ENCODE results near the gene SYNGR3.

GRCh38 chr16:1941162-1942046, 48.4 kb upstream of the SYNGR3 start:
- TF ChIP-seq CTCF (IDR thresholded peaks at IDR 0.05) (no peak), POLR2AphosphoS5 (IDR thresholded peaks at IDR 0.05) (no peak), POLR2A (IDR thresholded peaks at IDR 0.05; ENCODE audit: low read depth) (no peak)

All from esophagus muscularis mucosa (tissue), 3 donors.